Loucy (cell line): ENCODE measurements around the gene MRPL24.

ENCODE experiments used
- H2AFZ ChIP-seq: fragments of 200-600 bp; sonication (generic); 2 replicates; pipeline ENCODE4 v1.6.0; 2016; ENCODE audit warnings: antibody characterized with exemption, mild to moderate bottlenecking, low read length, moderate library complexity
- H3F3A ChIP-seq: fragments of 200-600 bp; 2 replicates; pipeline ENCODE4 v1.6.0; 2016; ENCODE audit warnings: antibody characterized with exemption, low read depth, mild to moderate bottlenecking
- H3K27me3 ChIP-seq: fragments of 200-600 bp; sonication (generic); 2 replicates; pipeline ENCODE4 v1.6.1; 2014; ENCODE audit warnings: low read length, mild to moderate bottlenecking; ENCODE audit not compliant: insufficient read depth, poor library complexity, severe bottlenecking
- H3K36me3 ChIP-seq: fragments of 200-600 bp; sonication (generic); 2 replicates; pipeline ENCODE4 v1.6.1; 2016; ENCODE audit warnings: low read length; ENCODE audit not compliant: insufficient read depth
- H3K4me1 ChIP-seq: fragments of 200-600 bp; sonication (generic); 2 replicates; pipeline ENCODE4 v1.5.1; 2014; ENCODE audit warnings: low read length, mild to moderate bottlenecking; ENCODE audit not compliant: insufficient read depth, poor library complexity, severe bottlenecking
- H3K4me2 ChIP-seq: fragments of 200-600 bp; sonication (generic); 2 replicates; pipeline ENCODE4 v1.6.0; 2014; ENCODE audit warnings: antibody characterized with exemption, low read length, low read depth, mild to moderate bottlenecking; ENCODE audit not compliant: poor library complexity, severe bottlenecking
- H3K4me3 ChIP-seq: fragments of 200-600 bp; sonication (generic); 2 replicates; pipeline ENCODE4 v1.5.1; 2014; ENCODE audit warnings: low read length, mild to moderate bottlenecking, mixed read lengths; ENCODE audit not compliant: poor library complexity, severe bottlenecking
- H3K79me2 ChIP-seq: fragments of 200-600 bp; sonication (generic); 2 replicates; pipeline ENCODE4 v1.6.1; 2014; ENCODE audit warnings: low read length; ENCODE audit not compliant: insufficient read depth
- H3K9ac ChIP-seq: fragments of 200-600 bp; sonication (generic); 2 replicates; pipeline ENCODE4 v1.6.0; 2014; ENCODE audit warnings: mild to moderate bottlenecking, low read depth, low read length, moderate library complexity; ENCODE audit not compliant: poor library complexity, severe bottlenecking
- H3K9me2 ChIP-seq: fragments of 200-600 bp; sonication (generic); replicated peaks from 2 replicates; pipeline ENCODE4 v1.6.1; 2016; ENCODE audit warnings: low read depth, low read length, mixed read lengths
- H3K9me3 ChIP-seq: fragments of 200-600 bp; sonication (generic); 2 replicates; pipeline ENCODE4 v1.6.1; 2014; ENCODE audit warnings: mild to moderate bottlenecking, antibody characterized with exemption, low read length, low read depth; ENCODE audit not compliant: insufficient read depth
- H4K20me1 ChIP-seq: fragments of 200-600 bp; sonication (generic); 2 replicates; pipeline ENCODE4 v1.6.0; 2014; ENCODE audit warnings: antibody characterized with exemption, low read length, mild to moderate bottlenecking; ENCODE audit not compliant: insufficient read depth, poor library complexity, severe bottlenecking
- CTCF ChIP-seq: fragments of 200-600 bp; sonication (generic); conservative IDR thresholded peaks from 2 replicates; pipeline ENCODE4 v1.5.1; 2014; ENCODE audit warnings: mild to moderate bottlenecking, antibody characterized with exemption, low read length
- EZH2phosphoT487 ChIP-seq: fragments of 200-600 bp; IDR thresholded peaks from 2 replicates; pipeline ENCODE4 v1.6.1; 2018; ENCODE audit warnings: antibody characterized with exemption, mild to moderate bottlenecking, moderate library complexity, borderline replicate concordance

MRPL24 gene

GRCh38 chr1:156751757-156752481, 11.0 kb upstream of the MRPL24 start:
- peak overlapping the region; percentile 90 for H3K4me3 ChIP-seq
- TF ChIP-seq EZH2phosphoT487 (no peak), CTCF (no peak)
- H4K20me1 ChIP-seq: peaks cover 28% of the 10 kb centered on the region
- no peaks in the 10 kb centered on the region for H3K9me3 ChIP-seq
- peak overlapping the region; percentile 94 for H2AFZ ChIP-seq
- peak overlapping the region; percentile 85 for H3K4me2 ChIP-seq
- peaks cover 25% of the 10 kb centered on the region for H3K4me1 ChIP-seq
- H3K79me2 ChIP-seq: peaks cover 68% of the 10 kb centered on the region
- H3K27me3 ChIP-seq: peaks cover 6% of the 10 kb centered on the region
- H3F3A ChIP-seq: no peaks in the 10 kb centered on the region
- no peaks in the 10 kb centered on the region for H3K9me2 ChIP-seq
- peak overlapping the region; percentile 98 for H3K9ac ChIP-seq
- no peaks in the 10 kb centered on the region for H3K36me3 ChIP-seq

- peaks cover 73% of the 10 kb centered on the region for H3K79me2 ChIP-seq
- peaks cover 6% of the 10 kb centered on the region for H3K27me3 ChIP-seq
- H3K4me1 ChIP-seq: peaks cover 30% of the 10 kb centered on the region
- H2AFZ ChIP-seq: peak within 1 kb of the TSS; percentile 94
- H3K36me3 ChIP-seq: no peaks in the 10 kb centered on the region
- H3K9me2 ChIP-seq: no peaks in the 10 kb centered on the region
- H3K9ac ChIP-seq: peak within 1 kb of the TSS; percentile 100
- peak within 1 kb of the TSS; percentile 99 for H3K4me2 ChIP-seq
- H3K9me3 ChIP-seq: no peaks in the 10 kb centered on the region
- H3K4me3 ChIP-seq: peak within 1 kb of the TSS; percentile 90
- H3F3A ChIP-seq: no peaks in the 10 kb centered on the region
- TF ChIP-seq CTCF: no peak
- H4K20me1 ChIP-seq: peaks cover 33% of the 10 kb centered on the region
Measured at GRCh38 chr1:156751451-156751756, 10.5 kb upstream of the MRPL24 start, which contains the start of gene HDGF. HDGF (minus strand) TSS chr1:156751675; CDS start chr1:156751429, 246 bp downstream.

GRCh38 chr1:156750711-156751450, 10.0 kb upstream of the MRPL24 start:
- Histone ChIP-seq H4K20me1 (peaks cover 38% of the 10 kb centered on the region), H3K9me2 (no peaks in the 10 kb centered on the region), H2AFZ (no peak overlapping the region), H3F3A (no peaks in the 10 kb centered on the region), H3K9ac (peak overlapping the region; percentile 100), H3K9me3 (no peaks in the 10 kb centered on the region), H3K79me2 (peaks cover 79% of the 10 kb centered on the region), H3K4me1 (peaks cover 35% of the 10 kb centered on the region), H3K36me3 (no peaks in the 10 kb centered on the region), H3K4me2 (peak overlapping the region; percentile 99), H3K4me3 (peak overlapping the region; percentile 90), H3K27me3 (peaks cover 6% of the 10 kb centered on the region)
- TF ChIP-seq CTCF (no peak), EZH2phosphoT487 (no peak)
